Colonic mucosa (tissue), 4 donors: ENCODE results near the gene PSMB5. TPM values are rescaled to one million over a fixed set of nuclear protein-coding genes. Genes with fewer than 3 reads are reported as not detected.

Experiments used
- DNase-seq: peaks from one replicate; pipeline ENCODE4 v3.0.0-alpha.2; 2020
- H3K27ac ChIP-seq: fragments of 200-600 bp; one replicate; pipeline ENCODE4 v1.8.0; 2021
- H3K27me3 ChIP-seq: fragments of 200-600 bp; one replicate; pipeline ENCODE4 v1.8.0; 2021
- H3K36me3 ChIP-seq: fragments of 200-600 bp; one replicate; pipeline ENCODE4 v1.8.0; 2021
- H3K4me1 ChIP-seq: fragments of 200-600 bp; one replicate; pipeline ENCODE4 v1.8.0; 2021; ENCODE audit warnings: mild to moderate bottlenecking
- H3K4me3 ChIP-seq: fragments of 200-600 bp; one replicate; pipeline ENCODE4 v1.8.0; 2021
- H3K9ac ChIP-seq, 2 donors: one replicate each; pipeline ENCODE4 v1.7.0; 2013; ENCODE audit warnings: control low read depth in 2 of 2, low read depth in 2 of 2, low read length in 2 of 2
- H3K9me3 ChIP-seq: fragments of 200-600 bp; one replicate; pipeline ENCODE4 v1.8.0; 2021
- CTCF ChIP-seq: fragments of 200-600 bp; IDR thresholded peaks from one replicate; pipeline ENCODE4 v1.8.0; 2022; ENCODE audit warnings: antibody characterized with exemption, mild to moderate bottlenecking
- intact Hi-C: fragments of 100-400 bp; cut with DNase I; formaldehyde crosslinking; loops from one replicate; pipeline ENCODE4 v1.14.1; 2022
- total RNA-seq, 2 donors: library from RNA; stranded (reverse); fragmentation: NEBNext Ultra II Directional in 1 of 2; extraction: Animal tissue kit (Norgen Biotek cat#: 25700) in 1 of 2; gene quantifications; one replicate each; pipeline ENCODE4 v1.2.1, GENCODE V29; 2021
- donor health status: healthy.
- donor health status: DM: no; HTN: no; CAD: no.
- donor health status: DM: no; HTN: no; CAD: no.

Gene PSMB5
- total RNA-seq, 2 donors from 2014 or later = 99.7 to 137 TPM

GRCh38 chr14:23033801-23034497 lies 751 bp downstream of the PSMB5 start:
- peak overlapping the region; percentile 92 to 93 for H3K9ac ChIP-seq
- peak overlapping the region; percentile 57 for H3K4me3 ChIP-seq
- no peaks in the 10 kb centered on the region for H3K9me3 ChIP-seq
- H3K27me3 ChIP-seq = no peaks in the 10 kb centered on the region
- H3K27ac ChIP-seq = peak overlapping the region; percentile 88
- H3K4me1 ChIP-seq = peaks cover 9% of the 10 kb centered on the region
- intact Hi-C loops = no loop called here
- H3K36me3 ChIP-seq = peaks cover 13% of the 10 kb centered on the region
- TF ChIP-seq CTCF = no peak
- DNase-seq = no peak

GRCh38 chr14:23033251-23033727 lies 1.4 kb downstream of the PSMB5 start:
- Histone ChIP-seq H3K4me1 (peaks cover 9% of the 10 kb centered on the region), H3K9ac (no peak overlapping the region), H3K9me3 (no peaks in the 10 kb centered on the region), H3K27ac (no peak overlapping the region), H3K27me3 (no peaks in the 10 kb centered on the region), H3K36me3 (peaks cover 13% of the 10 kb centered on the region), H3K4me3 (no peak overlapping the region)
- TF ChIP-seq CTCF = no peak
- no peak for DNase-seq
- intact Hi-C loops = no loop called here

GRCh38 chr14:23030936-23031335 lies 3.8 kb downstream of the PSMB5 start:
- no peak overlapping the region for H3K4me3 ChIP-seq
- no peaks in the 10 kb centered on the region for H3K27me3 ChIP-seq
- TF ChIP-seq CTCF = no peak
- intact Hi-C loops = no loop called here
- H3K9me3 ChIP-seq = no peaks in the 10 kb centered on the region
- H3K27ac ChIP-seq = no peak overlapping the region
- peaks cover 13% of the 10 kb centered on the region for H3K36me3 ChIP-seq
- no peak for DNase-seq
- H3K9ac ChIP-seq = no peak overlapping the region
- peaks cover 9% of the 10 kb centered on the region for H3K4me1 ChIP-seq

GRCh38 chr14:23028799-23029198 lies 5.9 kb downstream of the PSMB5 start:
- H3K9ac ChIP-seq = no peak overlapping the region
- no peak overlapping the region for H3K27ac ChIP-seq
- H3K4me1 ChIP-seq = peaks cover 7% of the 10 kb centered on the region
- no peak for DNase-seq
- H3K9me3 ChIP-seq = no peaks in the 10 kb centered on the region
- no peak overlapping the region for H3K4me3 ChIP-seq
- no peak for TF ChIP-seq CTCF
- intact Hi-C loops = no loop called here
- no peaks in the 10 kb centered on the region for H3K27me3 ChIP-seq
- peaks cover 13% of the 10 kb centered on the region for H3K36me3 ChIP-seq

GRCh38 chr14:23025151-23025814 lies 9.4 kb downstream of the PSMB5 start:
- H3K4me3 ChIP-seq = no peak overlapping the region
- no peaks in the 10 kb centered on the region for H3K36me3 ChIP-seq
- H3K4me1 ChIP-seq = no peaks in the 10 kb centered on the region
- H3K27me3 ChIP-seq = no peaks in the 10 kb centered on the region
- H3K9me3 ChIP-seq = no peaks in the 10 kb centered on the region
- intact Hi-C loops = no loop called here
- H3K27ac ChIP-seq = no peak overlapping the region
- DNase-seq = no peak
- no peak for TF ChIP-seq CTCF
- H3K9ac ChIP-seq = no peak overlapping the region
